ENCODE results near the gene CDRT15L2. TPM values are rescaled to one million over a fixed set of nuclear protein-coding genes. Genes with fewer than 3 reads are reported as not detected.
"Not testable (repeated sequence)": the region's sequence is repeated elsewhere in the genome, so short reads cannot be mapped to it uniquely, and the experiment has no call there.

The CDRT15L2 gene
- total RNA-seq (not detected in 2 replicates), polyA plus RNA-seq (not detected in 2 replicates), polyA minus RNA-seq (not detected in 2 replicates), Bru-seq, nascent RNA (not detected), BruChase-seq, experiment 1, labeled RNA remaining after a 6-hour chase (not detected), BruChase-seq, experiment 2, labeled RNA remaining after a 2-hour chase (not detected)
- not detected in 2 replicates for polyA plus RNA-seq (2011; cell fraction: cytosol; rRNA removed)
- not detected in 2 replicates for polyA plus RNA-seq (2011; cell fraction: nucleus; rRNA removed)
- polyA plus RNA-seq (2012), result not detected in 2 replicates
- not detected for polyA minus RNA-seq (2011; cell fraction: cytosol; rRNA and poly(A)+ RNA removed)
- polyA minus RNA-seq (2011; cell fraction: nucleus; rRNA and poly(A)+ RNA removed), result not detected in 2 replicates
- long read RNA-seq, result 0 reads

DNA sequence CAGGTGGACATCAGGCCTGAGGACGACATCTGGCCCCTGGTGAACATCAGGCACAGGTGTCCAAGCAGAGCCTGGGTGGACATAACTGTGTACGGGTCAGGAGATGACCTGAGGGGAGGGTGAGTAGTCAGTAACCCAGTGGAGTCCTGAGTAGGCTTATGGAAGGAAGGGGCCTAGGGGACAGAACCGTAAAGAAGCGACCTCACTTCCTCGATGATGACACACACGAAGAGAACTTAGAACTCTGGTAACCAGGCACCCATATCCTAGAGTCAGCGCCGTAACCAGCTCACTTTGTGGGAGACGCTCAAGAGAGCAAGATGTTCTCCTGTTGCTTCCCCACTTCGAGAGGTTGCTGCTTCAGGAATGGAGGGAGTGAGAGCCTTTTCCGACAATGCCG is at the start of gene CDRT15L2:
CDRT15L2 (plus strand) TSS at position 301 of the 400 bp plus-strand sequence; CDS start at position 321, 20 bp downstream.
- H3K4me2 ChIP-seq (ENCODE audit: insufficient read depth, low read length); H3K27ac ChIP-seq (ENCODE audit: insufficient read depth, low read depth, low read length); FAIRE-seq; H3K79me2 ChIP-seq (ENCODE audit: control insufficient read depth, insufficient read depth, low read length); POLR2A ChIA-PET; H3K9me1 ChIP-seq (replicated peaks; ENCODE audit: control insufficient read depth, extremely low read depth, insufficient read depth, low read length); CTCF ChIA-PET; H3K36me3 ChIP-seq (ENCODE audit: control insufficient read depth in 2 of 2, extremely low read depth in 1 of 2, insufficient read depth in 2 of 2, low read length in 2 of 2); H3K9ac ChIP-seq (replicated peaks; ENCODE audit: extremely low read depth, insufficient read depth, low read length); H3K4me1 ChIP-seq (ENCODE audit: control insufficient read depth, extremely low read depth, insufficient read depth, low read length); H2AFZ ChIP-seq (ENCODE audit: low read depth, low read length); H3K27me3 ChIP-seq (ENCODE audit: control insufficient read depth in 2 of 2, insufficient read depth in 2 of 2, low read length in 2 of 2); BruUV-seq (replicated peaks); intact Hi-C loops (cut with micrococcal nuclease); H4K20me1 ChIP-seq (replicated peaks; ENCODE audit: control insufficient read depth, extremely low read depth, insufficient read depth, low read length); dilution Hi-C loops (cut with MboI; ENCODE audit: extremely low pct_ligation_motif_present, low sequenced_read_pairs); H3K9me3 ChIP-seq (replicated peaks; ENCODE audit: control insufficient read depth, insufficient read depth, low read length); DNase-seq (ENCODE audit: low read depth, low spot score); H3K4me3 ChIP-seq (replicated peaks in 1 of 3; ENCODE audit: insufficient read depth in 1 of 3, low read depth in 1 of 3, low read length in 3 of 3): not testable (repeated sequence)

GRCh38 chr17:20530104-20530503 is 49.4 kb upstream of the CDRT15L2 start:
- H3K4me1 ChIP-seq (ENCODE audit: control insufficient read depth, extremely low read depth, insufficient read depth, low read length); POLR2A ChIA-PET; DNase-seq (ENCODE audit: low read depth, low spot score); H3K9me3 ChIP-seq (replicated peaks; ENCODE audit: control insufficient read depth, insufficient read depth, low read length); intact Hi-C loops (cut with micrococcal nuclease); H3K79me2 ChIP-seq (ENCODE audit: control insufficient read depth, insufficient read depth, low read length); H3K27ac ChIP-seq (ENCODE audit: insufficient read depth, low read depth, low read length); H4K20me1 ChIP-seq (replicated peaks; ENCODE audit: control insufficient read depth, extremely low read depth, insufficient read depth, low read length); H3K4me2 ChIP-seq (ENCODE audit: insufficient read depth, low read length); H2AFZ ChIP-seq (ENCODE audit: low read depth, low read length); H3K9me1 ChIP-seq (replicated peaks; ENCODE audit: control insufficient read depth, extremely low read depth, insufficient read depth, low read length); H3K36me3 ChIP-seq (ENCODE audit: control insufficient read depth in 2 of 2, extremely low read depth in 1 of 2, insufficient read depth in 2 of 2, low read length in 2 of 2); dilution Hi-C loops (cut with MboI; ENCODE audit: extremely low pct_ligation_motif_present, low sequenced_read_pairs); H3K27me3 ChIP-seq (ENCODE audit: control insufficient read depth in 2 of 2, insufficient read depth in 2 of 2, low read length in 2 of 2); CTCF ChIA-PET; H3K4me3 ChIP-seq (replicated peaks in 1 of 3; ENCODE audit: insufficient read depth in 1 of 3, low read depth in 1 of 3, low read length in 3 of 3); H3K9ac ChIP-seq (replicated peaks; ENCODE audit: extremely low read depth, insufficient read depth, low read length); BruUV-seq (replicated peaks); FAIRE-seq: not testable (repeated sequence)

- H3K9me3 ChIP-seq (replicated peaks; ENCODE audit: control insufficient read depth, insufficient read depth, low read length); H3K79me2 ChIP-seq (ENCODE audit: control insufficient read depth, insufficient read depth, low read length); dilution Hi-C loops (cut with MboI; ENCODE audit: extremely low pct_ligation_motif_present, low sequenced_read_pairs); intact Hi-C loops (cut with micrococcal nuclease); H3K4me3 ChIP-seq (replicated peaks in 1 of 3; ENCODE audit: insufficient read depth in 1 of 3, low read depth in 1 of 3, low read length in 3 of 3); CTCF ChIA-PET; H3K27me3 ChIP-seq (ENCODE audit: control insufficient read depth in 2 of 2, insufficient read depth in 2 of 2, low read length in 2 of 2); H3K4me2 ChIP-seq (ENCODE audit: insufficient read depth, low read length); POLR2A ChIA-PET; H3K4me1 ChIP-seq (ENCODE audit: control insufficient read depth, extremely low read depth, insufficient read depth, low read length); H3K9me1 ChIP-seq (replicated peaks; ENCODE audit: control insufficient read depth, extremely low read depth, insufficient read depth, low read length); BruUV-seq (replicated peaks); DNase-seq (ENCODE audit: low read depth, low spot score); H3K36me3 ChIP-seq (ENCODE audit: control insufficient read depth in 2 of 2, extremely low read depth in 1 of 2, insufficient read depth in 2 of 2, low read length in 2 of 2); FAIRE-seq; H2AFZ ChIP-seq (ENCODE audit: low read depth, low read length); H4K20me1 ChIP-seq (replicated peaks; ENCODE audit: control insufficient read depth, extremely low read depth, insufficient read depth, low read length); H3K27ac ChIP-seq (ENCODE audit: insufficient read depth, low read depth, low read length); H3K9ac ChIP-seq (replicated peaks; ENCODE audit: extremely low read depth, insufficient read depth, low read length): not testable (repeated sequence)
These were observed 46.9 kb upstream of the CDRT15L2 start for GRCh38 chr17:20532544-20533090.

- H3K9ac ChIP-seq (replicated peaks; ENCODE audit: extremely low read depth, insufficient read depth, low read length); H3K9me3 ChIP-seq (replicated peaks; ENCODE audit: control insufficient read depth, insufficient read depth, low read length); H3K4me1 ChIP-seq (ENCODE audit: control insufficient read depth, extremely low read depth, insufficient read depth, low read length); dilution Hi-C loops (cut with MboI; ENCODE audit: extremely low pct_ligation_motif_present, low sequenced_read_pairs); H2AFZ ChIP-seq (ENCODE audit: low read depth, low read length); H3K79me2 ChIP-seq (ENCODE audit: control insufficient read depth, insufficient read depth, low read length); H3K27me3 ChIP-seq (ENCODE audit: control insufficient read depth in 2 of 2, insufficient read depth in 2 of 2, low read length in 2 of 2); H3K27ac ChIP-seq (ENCODE audit: insufficient read depth, low read depth, low read length); H3K36me3 ChIP-seq (ENCODE audit: control insufficient read depth in 2 of 2, extremely low read depth in 1 of 2, insufficient read depth in 2 of 2, low read length in 2 of 2); BruUV-seq (replicated peaks); intact Hi-C loops (cut with micrococcal nuclease); H3K4me2 ChIP-seq (ENCODE audit: insufficient read depth, low read length); H4K20me1 ChIP-seq (replicated peaks; ENCODE audit: control insufficient read depth, extremely low read depth, insufficient read depth, low read length); CTCF ChIA-PET; POLR2A ChIA-PET; FAIRE-seq; H3K9me1 ChIP-seq (replicated peaks; ENCODE audit: control insufficient read depth, extremely low read depth, insufficient read depth, low read length); DNase-seq (ENCODE audit: low read depth, low spot score): not testable (repeated sequence)
- peak overlapping the region in 1 of 3 experiments; percentile 5 for H3K4me3 ChIP-seq (replicated peaks in 1 of 3; ENCODE audit: insufficient read depth in 1 of 3, low read depth in 1 of 3, low read length in 3 of 3)
These were observed 46.3 kb upstream of the CDRT15L2 start for GRCh38 chr17:20533206-20533605.
